Measurements from ENCODE around the gene ARRB1.
"Not testable (repeated sequence)": the region's sequence is repeated elsewhere in the genome, so short reads cannot be mapped to it uniquely, and the experiment has no call there.

Gene ARRB1

GRCh38 chr11:75342966-75343870, 8.2 kb downstream of the ARRB1 start:
- DNase-seq, result no peak

DNA sequence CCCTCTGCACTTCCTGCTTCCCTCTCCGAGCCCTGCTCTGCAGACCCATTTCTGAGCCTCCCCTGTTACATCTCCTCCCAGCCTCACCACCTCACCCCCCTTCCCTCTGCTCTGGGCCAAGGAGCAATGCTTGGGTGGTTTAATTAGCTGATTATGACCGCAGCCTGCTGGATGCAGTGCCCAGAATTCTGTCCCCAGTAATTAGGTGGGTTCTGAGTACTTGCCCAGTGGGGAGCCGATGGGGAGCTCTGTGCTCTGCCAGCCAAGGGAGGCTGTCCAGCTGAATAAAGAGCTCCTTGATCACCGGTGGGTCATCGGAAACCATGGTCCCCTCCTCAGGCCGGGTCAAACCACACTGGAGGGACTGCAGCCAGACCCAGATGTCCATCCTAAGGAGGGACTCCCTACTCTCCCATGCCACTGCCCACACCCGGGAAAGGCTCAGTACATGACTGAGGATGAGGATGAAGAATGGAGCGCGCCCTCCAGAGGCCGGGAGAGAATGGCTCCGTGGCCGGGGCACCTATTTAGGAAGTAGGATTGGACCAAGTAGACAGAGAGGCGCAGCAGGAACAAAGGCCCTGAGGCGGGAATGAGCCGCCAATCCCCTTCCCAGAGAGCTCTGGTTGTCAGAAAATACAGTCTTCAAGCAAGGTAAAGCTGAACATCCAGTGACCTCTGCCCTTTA, 9.1 kb downstream of the ARRB1 start:
- DNase-seq, result no peak

DNA sequence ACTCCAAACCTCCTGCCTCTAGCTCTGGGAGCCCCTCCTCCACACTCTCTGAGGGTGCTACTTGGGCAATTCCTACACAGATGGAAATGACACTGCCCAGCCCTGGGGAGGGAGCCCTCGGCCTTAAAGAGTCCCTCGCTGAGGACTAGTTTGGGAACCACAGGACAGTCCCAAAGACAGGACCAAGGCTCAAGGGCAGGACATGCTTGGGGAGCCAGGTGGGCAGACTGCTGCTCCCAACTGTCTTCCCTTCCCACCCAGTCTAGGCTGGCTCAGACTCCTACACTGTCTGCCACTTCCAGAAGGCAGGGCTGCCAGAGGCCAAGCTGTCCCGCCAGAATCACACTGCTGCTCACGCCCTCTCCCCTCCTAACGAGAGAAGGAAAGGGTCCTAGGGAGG, 9.8 kb downstream of the ARRB1 start:
- DNase-seq, result no peak

- DNase-seq, result no peak
These were observed 11.6 kb downstream of the ARRB1 start for GRCh38 chr11:75339685-75340409.

DNA sequence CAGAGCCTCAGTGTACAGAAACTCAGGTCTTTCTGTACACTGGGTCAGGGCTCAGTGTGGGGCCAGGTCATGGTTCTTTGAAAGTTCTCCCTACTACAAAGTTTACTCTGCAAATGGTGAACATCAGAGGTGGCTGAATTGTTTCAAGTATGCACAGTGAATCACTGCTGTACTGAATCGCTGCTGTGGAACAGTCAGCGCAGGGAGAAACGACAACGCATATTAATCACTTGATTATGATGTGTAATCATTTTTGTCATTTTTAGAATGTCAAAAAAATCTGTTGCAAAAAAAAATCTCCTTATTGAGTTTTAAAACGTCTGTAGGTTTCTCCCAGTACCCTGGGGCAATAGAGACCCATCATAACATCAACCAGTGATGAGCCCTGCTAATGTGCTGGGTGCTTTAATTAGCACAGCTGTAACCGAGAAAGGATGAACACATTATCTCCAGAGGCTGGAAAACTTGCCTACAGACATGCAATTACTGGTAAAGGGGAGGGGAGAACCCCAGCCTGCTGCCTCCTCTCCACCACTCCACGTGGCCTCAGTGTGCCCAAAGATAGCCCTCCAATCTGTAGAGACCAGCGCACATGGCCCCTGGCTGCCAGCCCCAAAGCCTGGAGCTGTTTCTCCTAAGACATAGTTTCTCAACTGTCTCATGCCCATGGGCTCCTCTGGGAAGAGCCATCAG, 12.8 kb downstream of the ARRB1 start:
- DNase-seq, result no peak

- no peak for DNase-seq
These were observed 14.2 kb downstream of the ARRB1 start for GRCh38 chr11:75337195-75337654.

DNA sequence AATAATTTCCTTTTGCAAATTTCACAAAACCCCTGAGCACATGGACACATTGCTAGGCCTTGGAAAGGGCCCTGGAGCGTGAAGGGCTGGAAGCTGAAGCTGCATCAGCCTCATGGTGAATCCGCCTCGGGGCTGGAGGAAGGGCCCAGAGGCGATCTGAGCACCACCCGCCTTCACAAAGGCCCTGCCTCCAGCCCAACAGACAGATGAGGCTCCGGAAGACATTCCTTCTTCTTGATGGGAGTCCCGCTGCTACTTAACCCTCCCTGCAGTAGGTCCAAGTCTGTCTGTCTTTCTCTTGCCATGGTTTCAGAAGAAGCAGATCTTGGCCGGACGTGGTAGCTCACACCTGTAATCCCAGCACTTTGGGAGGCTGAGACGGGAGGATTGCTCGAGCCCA, 16.5 kb downstream of the ARRB1 start:
- no peak for DNase-seq

DNA sequence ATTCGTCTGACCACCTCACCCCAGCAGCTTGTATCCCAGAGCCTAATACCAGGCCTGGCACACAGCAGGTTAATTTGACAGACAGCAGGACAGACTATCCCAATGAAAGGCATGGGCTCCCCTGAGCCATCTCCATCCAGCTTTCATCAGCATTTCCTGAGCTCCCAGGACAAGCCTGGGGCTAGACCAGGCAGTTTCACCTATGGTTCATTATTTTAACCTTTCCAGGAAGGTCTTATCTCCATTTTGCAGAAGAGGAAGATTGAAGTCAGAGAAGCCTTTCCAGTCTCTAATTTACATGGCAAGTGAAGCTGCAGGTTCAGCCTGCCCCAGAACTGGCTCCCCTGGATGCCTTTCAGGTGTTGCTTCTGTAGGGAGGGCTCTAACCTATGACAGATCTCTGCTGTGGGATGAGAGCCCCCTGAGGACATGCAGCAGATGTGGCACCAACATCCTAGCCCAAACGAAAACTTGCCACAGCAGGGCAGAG, 17.0 kb downstream of the ARRB1 start:
- no peak for DNase-seq

DNA sequence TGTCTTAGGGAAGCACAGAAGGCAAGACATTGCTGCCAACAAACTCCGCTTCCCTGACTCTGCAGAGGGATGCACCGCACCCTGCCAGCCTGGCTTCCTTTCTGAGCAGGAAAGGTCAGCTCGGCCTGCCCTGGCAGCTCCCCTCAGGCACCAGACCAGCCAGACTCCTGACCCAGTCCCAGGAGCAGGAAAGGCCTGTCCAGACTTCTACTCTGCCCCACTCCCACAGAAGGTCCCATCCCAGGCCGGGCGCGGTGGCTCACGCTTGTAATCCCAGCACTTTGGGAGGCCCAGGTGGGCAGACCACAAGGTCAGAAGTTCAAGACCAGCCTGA, 17.7 kb downstream of the ARRB1 start:
- no peak for DNase-seq

DNA sequence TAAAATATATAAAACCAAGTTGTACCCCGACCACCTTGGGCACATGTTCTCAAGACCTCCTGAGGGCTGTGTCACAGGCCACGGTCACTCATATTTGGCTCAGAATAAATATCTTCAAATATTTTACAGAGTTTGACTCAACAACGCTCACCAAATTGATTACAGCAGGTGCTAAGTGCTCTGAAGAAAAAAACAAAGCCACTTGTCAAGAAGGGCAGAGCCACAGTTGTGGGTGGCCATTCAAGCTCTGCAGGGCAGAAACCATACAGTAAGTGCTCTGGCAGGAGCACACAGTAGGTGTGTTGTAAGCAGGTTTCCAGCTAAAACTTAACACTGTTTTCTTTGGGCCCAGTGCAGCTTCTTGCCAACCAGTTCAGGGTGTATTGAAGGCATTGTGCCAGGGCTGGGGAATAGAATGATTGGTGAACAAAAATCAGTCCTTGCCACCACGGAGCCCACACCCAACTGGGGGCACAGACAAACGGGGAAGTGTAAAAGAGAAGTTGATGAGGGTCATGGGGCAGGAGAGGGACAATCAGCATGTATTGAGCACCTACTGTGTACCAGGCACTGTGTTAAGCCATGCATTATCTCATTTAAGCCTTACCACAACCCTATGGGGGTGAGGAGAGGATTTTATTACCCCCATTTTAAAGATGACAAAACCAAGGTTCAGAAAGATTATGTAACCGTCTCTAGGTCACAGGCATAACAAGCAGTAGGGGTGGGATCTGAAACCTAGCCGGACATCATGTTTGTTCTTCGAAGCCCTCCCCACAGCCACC, 18.2 kb downstream of the ARRB1 start:
- DNase-seq, result no peak

- not testable (repeated sequence) for DNase-seq
These were observed 19.7 kb downstream of the ARRB1 start for GRCh38 chr11:75331761-75332160.

GRCh38 chr11:75331304-75331703, 20.2 kb downstream of the ARRB1 start:
- not testable (repeated sequence) for DNase-seq

DNA sequence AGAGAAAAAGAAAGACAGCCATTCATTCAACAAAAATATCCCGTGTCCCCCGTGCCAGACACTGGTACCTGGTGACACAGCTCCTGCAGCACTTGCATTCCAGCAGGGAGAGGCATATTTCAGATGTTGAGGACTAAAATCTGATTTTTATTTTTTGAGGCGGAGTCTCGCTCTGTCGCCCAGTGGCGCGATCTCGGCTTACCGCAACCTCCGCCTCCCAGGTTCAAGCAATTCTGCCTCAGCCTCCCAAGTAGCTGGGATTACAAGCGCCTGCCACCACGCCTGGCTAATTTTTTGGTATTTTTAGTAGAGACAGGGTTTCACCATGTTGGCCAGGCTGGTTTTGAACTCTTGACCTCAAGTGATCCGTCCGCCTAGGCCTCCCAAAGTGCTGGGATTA, 20.6 kb downstream of the ARRB1 start:
- not testable (repeated sequence) for DNase-seq

- no peak for DNase-seq
These were observed 21.2 kb downstream of the ARRB1 start for GRCh38 chr11:75330291-75330690.

DNA sequence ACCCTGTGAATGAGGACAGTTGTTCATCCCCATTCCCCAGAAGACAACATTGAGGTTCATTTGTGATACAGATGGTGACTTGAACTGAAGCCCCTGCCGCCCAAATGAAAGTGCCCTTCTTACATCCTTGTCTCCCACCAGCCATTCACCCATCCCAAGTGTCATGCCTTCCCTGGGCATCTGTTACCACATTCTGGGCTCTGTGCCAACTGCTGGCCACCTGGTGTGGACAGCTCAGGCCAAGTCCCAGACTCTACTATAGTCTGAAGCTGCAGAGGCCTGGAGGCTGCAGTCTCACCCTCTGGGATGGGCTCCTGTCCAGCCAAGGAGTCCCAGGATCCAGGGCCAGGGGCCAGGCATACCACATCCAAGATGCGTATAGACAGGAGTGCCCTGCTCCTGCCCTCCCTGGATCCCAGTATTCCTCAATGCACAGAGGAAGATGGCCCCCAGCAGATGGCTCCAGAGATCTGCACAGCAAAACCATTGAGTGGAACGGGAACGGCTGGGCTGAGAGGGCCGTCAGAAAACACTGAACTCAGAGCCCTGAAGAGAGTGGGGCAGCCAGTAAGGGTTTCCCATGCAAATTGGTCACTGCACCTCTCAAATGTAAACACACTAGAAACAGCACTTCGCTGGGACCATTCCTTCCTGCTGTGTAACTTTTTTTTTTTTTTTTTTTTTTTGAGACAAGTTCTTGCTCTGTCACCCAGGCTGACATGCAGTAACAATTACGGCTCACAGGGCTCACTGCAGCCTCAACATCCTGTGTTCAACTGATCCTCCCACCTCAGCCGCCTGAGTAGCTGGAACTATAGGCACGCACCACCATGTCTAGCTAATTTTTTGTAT, 22.8 kb downstream of the ARRB1 start:
- peak; percentile 77 for DNase-seq

- DNase-seq, result peak; percentile 66
These were observed 25.0 kb downstream of the ARRB1 start for GRCh38 chr11:75326439-75326810.

DNA sequence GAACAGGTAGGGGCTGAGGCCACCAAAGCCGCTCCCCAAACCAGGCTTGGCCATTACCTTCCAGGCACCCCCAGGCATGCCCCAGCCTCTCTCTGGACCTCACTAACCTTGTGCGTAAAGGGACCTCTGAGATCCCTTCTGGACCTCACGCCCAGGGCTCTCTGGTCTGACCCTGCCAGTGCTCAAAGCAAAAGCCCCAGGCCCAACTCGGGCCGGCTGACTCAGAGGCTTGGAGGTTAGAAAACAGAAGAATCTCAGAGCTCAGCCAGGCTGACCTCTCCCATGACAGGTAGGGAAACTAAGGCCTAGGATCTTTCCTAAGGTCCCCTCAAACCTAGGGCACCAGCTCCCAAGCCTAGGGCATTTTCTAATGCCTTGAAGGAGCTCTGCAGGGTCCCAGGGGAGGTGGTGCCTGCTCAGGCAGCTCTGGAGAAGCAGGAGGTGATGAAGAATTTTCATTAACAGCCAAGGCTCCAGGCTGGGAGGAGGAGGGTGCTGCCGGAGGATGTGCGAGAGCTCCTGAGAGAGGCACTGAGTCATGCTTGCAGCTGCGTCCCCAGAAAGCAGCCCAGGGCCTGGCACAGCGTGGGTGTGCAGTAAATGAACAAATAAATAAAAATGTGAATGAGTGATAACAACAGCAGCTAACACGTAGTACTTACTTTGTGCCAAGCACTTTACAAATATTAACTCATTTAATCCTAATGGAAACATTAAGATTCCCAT, 25.6 kb downstream of the ARRB1 start:
- DNase-seq, result peak; percentile 80

GRCh38 chr11:75324740-75325139, 26.7 kb downstream of the ARRB1 start:
- DNase-seq, result no peak

DNA sequence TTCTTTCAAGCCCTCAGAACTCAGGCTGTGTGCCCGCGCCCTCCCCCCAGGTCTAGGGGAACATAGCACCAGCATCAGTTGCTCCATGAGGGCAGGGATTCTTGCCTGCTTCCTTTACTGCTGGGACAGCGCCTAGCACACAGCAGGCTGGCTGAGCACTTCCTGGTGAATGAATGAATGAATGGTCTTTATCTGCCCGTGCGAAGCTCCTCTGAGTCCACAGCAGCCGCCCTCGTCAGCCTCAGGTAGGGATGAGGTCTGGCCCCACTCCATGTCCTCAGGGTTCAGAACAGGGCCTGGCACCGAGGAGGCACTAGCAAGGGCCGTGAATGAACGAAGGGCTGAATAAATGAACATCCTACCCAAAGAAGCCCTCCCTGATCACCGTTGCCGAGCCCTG, 27.3 kb downstream of the ARRB1 start:
- no peak for DNase-seq

DNA sequence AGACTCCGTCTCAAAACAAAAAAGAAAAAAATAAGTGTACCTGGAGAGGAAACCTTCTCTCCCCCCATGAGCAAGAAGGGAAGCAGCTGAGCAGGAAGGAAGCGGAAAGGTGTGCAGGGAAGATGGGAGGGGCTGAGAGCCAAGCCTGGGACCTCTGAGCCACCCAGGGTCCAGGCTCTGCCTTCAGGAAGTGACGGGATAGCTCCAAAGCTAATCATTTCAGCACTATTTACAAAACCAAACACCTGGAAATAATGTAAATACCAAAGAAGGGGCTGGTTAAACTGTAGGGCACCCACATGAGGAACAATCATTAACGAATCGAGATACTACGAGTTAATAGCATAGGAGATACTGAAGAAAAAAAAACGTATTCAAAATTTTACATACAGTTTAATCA, 27.9 kb downstream of the ARRB1 start:
- no peak for DNase-seq
